GM21717 (cell line): ENCODE results near the gene HYI.

Experiments used
- ATAC-seq: cut with Tn5 transposase; IDR thresholded peaks from one replicate; pipeline ENCODE4 v1.9.1; 2021; ENCODE audit warnings: mild to moderate bottlenecking, moderate library complexity; ENCODE audit not compliant: unreplicated experiment

The HYI gene

GRCh38 chr1:43445606-43446387, 7.9 kb downstream of the HYI start:
- no peak for ATAC-seq

GRCh38 chr1:43444836-43445235, 8.9 kb downstream of the HYI start:
- ATAC-seq = no peak

GRCh38 chr1:43444151-43444828, 9.4 kb downstream of the HYI start:
- no peak for ATAC-seq

GRCh38 chr1:43443197-43443946, 10.4 kb downstream of the HYI start:
- ATAC-seq = no peak

GRCh38 chr1:43442756-43443155, 11.0 kb downstream of the HYI start:
- ATAC-seq = no peak

GRCh38 chr1:43441894-43442637, 11.7 kb downstream of the HYI start:
- ATAC-seq = no peak

- no peak for ATAC-seq
These were observed 12.4 kb downstream of the HYI start for GRCh38 chr1:43441166-43441893.

- no peak for ATAC-seq
These were observed 13.4 kb downstream of the HYI start for GRCh38 chr1:43440358-43440757.

- ATAC-seq = no peak
These were observed 13.9 kb downstream of the HYI start for GRCh38 chr1:43439781-43440180.

GRCh38 chr1:43438953-43439581, 14.7 kb downstream of the HYI start:
- ATAC-seq = no peak

- ATAC-seq = no peak
These were observed 15.2 kb downstream of the HYI start for GRCh38 chr1:43438576-43438952.

- ATAC-seq = no peak
These were observed 15.7 kb downstream of the HYI start for GRCh38 chr1:43438006-43438405.

- no peak for ATAC-seq
These were observed 16.4 kb downstream of the HYI start for GRCh38 chr1:43437031-43437973.

GRCh38 chr1:43436371-43436770, 17.4 kb downstream of the HYI start:
- no peak for ATAC-seq

- ATAC-seq = no peak
These were observed 18.3 kb downstream of the HYI start for GRCh38 chr1:43435146-43436145.

- no peak for ATAC-seq
These were observed 19.5 kb downstream of the HYI start for GRCh38 chr1:43434256-43434655.

GRCh38 chr1:43432907-43433306, 20.8 kb downstream of the HYI start:
- ATAC-seq = no peak
